LNCaP clone FGC (cell line): ENCODE measurements around the gene PRR36.

Experiments used
- DNase-seq: peaks from one replicate; pipeline ENCODE4 v3.0.0-alpha.2; 2011; ENCODE audit warnings: low read depth
- H3K4me3 ChIP-seq: 2 replicates; pipeline ENCODE4 v1.5.1; 2011; ENCODE audit warnings: mild to moderate bottlenecking, low read depth, low read length, control low read depth
- CTCF ChIP-seq: IDR thresholded peaks from 2 replicates; pipeline ENCODE4 v1.5.1; 2012; ENCODE audit warnings: mild to moderate bottlenecking; ENCODE audit not compliant: control insufficient read depth, insufficient read depth; ENCODE audit errors: extremely low read depth

Gene PRR36

GRCh38 chr19:7915250-7916102, 41.3 kb upstream of the PRR36 start:
- DNase-seq: no peak
- TF ChIP-seq CTCF: no peak
- H3K4me3 ChIP-seq: peak overlapping the region; percentile 49

GRCh38 chr19:7914598-7915045, 40.4 kb upstream of the PRR36 start, which contains the start of gene TGFBR3L:
Gene TGFBR3L, plus strand, starts transcription at chr19:7914830.
- TF ChIP-seq CTCF: no peak
- DNase-seq: no peak
- peak within 1 kb of the TSS; percentile 49 for H3K4me3 ChIP-seq

GRCh38 chr19:7914099-7914498, 39.9 kb upstream of the PRR36 start:
- no peak for DNase-seq
- no peak for TF ChIP-seq CTCF
- H3K4me3 ChIP-seq: no peak overlapping the region

- H3K4me3 ChIP-seq: no peak overlapping the region
- no peak for DNase-seq
- no peak for TF ChIP-seq CTCF
These were observed 39.5 kb upstream of the PRR36 start for GRCh38 chr19:7913652-7914051.

- DNase-seq: no peak
- no peak for TF ChIP-seq CTCF
- H3K4me3 ChIP-seq: no peak overlapping the region
These were observed 38.7 kb upstream of the PRR36 start for GRCh38 chr19:7912697-7913564.

GRCh38 chr19:7912144-7912696, 38.0 kb upstream of the PRR36 start:
- TF ChIP-seq CTCF: no peak
- no peak overlapping the region for H3K4me3 ChIP-seq
- no peak for DNase-seq
